B cell (primary cell): ENCODE measurements around the gene HAUS7.

Experiments used
- EZH2 ChIP-seq: IDR thresholded peaks from 2 replicates; pipeline ENCODE4 v1.6.1; 2012; ENCODE audit warnings: borderline replicate concordance, low read depth, mild to moderate bottlenecking, moderate library complexity, low read length; ENCODE audit not compliant: insufficient read depth, poor library complexity, severe bottlenecking
- TF ChIP-seq, protein P1 (sequence below): fragments of 200-600 bp; IDR thresholded peaks from one replicate; pipeline ENCODE4 v1.8.0; 2022; ENCODE audit warnings: antibody characterized with exemption, mild to moderate bottlenecking

DNA sequence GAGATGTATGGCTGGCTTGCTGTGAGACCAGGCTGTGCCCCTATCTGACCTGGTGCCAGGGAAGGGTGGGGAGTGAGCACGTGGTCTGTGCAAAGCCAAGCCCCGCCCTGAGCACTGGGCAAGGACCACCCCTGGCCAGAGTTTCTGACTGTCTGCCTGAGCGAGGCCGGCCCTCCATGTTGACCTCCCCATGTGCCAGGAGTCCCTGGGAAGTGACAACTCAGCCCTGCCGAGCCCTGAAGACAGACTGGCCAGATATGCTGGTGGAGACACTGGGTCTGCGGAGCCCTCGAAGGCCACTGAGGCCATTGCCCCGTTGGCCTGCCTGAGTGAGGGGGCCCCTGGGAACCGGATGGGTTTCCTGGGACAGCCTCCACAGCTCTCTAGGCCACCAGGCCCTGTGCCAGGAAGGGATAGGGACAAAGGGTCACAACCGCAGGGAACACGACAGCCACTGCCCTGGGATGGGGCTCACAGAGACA is 17.3 kb upstream of the HAUS7 start:
- TF ChIP-seq, protein P1, sequence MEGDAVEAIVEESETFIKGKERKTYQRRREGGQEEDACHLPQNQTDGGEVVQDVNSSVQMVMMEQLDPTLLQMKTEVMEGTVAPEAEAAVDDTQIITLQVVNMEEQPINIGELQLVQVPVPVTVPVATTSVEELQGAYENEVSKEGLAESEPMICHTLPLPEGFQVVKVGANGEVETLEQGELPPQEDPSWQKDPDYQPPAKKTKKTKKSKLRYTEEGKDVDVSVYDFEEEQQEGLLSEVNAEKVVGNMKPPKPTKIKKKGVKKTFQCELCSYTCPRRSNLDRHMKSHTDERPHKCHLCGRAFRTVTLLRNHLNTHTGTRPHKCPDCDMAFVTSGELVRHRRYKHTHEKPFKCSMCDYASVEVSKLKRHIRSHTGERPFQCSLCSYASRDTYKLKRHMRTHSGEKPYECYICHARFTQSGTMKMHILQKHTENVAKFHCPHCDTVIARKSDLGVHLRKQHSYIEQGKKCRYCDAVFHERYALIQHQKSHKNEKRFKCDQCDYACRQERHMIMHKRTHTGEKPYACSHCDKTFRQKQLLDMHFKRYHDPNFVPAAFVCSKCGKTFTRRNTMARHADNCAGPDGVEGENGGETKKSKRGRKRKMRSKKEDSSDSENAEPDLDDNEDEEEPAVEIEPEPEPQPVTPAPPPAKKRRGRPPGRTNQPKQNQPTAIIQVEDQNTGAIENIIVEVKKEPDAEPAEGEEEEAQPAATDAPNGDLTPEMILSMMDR: no peak
- TF ChIP-seq EZH2: no peak
